NCI-H2029 (cell line): ENCODE measurements around the gene TMEM240.
A peak's percentile ranks its signal among the peaks of the same experiment; 100 is the strongest.
"Not testable (repeated sequence)": the region's sequence is repeated elsewhere in the genome, so short reads cannot be mapped to it uniquely, and the experiment has no call there.

ENCODE experiments used
- DNase-seq: peaks from one replicate; lab custom pipeline; 2025; lab: John Stamatoyannopoulos, UW

Gene TMEM240

DNA sequence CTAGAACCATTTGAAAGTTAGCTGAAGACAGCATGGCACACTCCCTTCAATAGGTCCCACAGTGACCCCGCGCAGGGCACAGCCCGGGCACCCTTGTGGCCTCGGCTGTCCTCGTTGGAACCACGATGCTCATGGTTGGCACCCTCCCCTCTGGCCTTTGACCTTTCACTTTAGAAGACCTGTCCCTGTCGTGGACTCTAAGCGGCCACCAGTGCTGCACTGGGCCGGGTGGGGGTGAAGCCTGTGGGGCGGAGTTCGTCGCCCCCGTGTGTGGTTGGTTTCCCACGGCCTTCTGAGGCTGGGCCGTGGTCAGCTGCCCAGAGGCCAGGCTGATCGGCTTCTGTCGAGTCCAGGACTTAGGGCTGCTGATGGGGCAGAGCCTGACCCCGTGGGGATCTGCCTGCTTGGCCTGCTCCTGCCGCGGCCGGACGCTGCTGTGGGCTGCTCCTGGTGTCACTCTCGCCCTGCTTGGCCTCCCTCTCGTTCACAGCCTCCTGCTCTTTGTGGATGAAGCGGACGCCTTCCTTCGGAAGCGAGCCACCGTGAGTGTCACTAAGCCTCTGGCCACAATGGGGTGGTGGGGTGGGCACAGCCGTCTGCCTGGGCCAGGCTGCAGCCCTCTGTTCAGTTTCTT, 15.6 kb downstream of the TMEM240 start:
- DNase-seq, result not testable (repeated sequence)

DNA sequence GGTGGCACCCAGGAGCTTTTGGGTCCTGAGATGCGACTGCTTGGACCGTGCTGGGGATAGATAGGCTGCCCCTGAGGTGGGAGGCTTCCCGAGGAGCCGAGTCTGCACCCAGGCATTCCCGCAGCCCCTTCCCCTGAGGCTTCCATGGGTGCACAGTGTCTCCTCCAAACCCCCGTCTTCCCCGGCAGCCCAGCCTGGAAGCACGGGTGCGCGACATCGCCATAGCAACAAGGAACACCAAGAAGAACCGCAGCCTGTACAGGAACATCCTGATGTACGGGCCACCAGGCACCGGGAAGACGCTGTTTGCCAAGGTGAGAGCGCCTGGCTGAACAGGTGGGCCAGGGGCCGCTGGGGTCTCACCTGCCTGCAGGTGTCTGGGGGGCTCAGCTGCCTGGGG, 16.8 kb downstream of the TMEM240 start:
- not testable (repeated sequence) for DNase-seq

DNA sequence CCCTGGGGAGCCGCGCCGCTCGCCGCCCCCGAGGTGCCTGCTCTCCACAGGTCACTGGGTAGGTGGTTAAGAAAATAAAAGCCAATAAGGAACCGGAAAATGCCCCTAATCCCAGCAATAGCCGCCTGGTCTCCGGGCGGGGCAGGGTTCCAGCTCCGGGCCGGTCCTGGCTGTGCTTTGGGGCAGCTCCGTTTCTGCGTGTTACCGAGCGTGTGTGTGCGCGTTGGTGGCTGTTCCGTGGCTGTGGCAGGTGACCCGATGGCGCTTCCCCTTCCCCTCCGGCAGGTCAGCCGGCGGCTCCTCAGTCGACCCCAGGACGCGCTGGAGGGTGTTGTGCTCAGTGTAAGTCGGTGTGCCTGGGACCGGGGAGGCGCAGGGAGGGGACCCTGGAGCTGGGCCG, 17.2 kb downstream of the TMEM240 start:
- DNase-seq, result not testable (repeated sequence)

DNA sequence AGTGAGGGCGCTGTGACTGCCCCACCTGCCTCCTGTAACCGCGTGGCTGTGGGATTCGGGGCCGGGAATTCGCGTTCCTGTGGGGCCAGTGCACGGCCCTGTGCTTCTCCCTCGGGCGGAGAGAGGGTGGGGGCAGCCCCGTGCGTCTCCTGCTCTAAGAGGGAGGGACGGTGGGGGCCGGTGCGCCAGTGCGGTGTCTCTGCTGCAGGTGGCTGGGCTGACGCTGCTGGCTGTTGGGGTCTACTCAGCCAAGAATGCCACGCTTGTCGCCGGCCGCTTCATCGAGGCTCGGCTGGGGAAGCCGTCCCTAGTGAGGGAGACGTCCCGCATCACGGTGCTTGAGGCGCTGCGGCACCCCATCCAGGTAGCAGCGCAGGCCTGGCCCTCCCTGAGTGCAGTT, 17.9 kb downstream of the TMEM240 start:
- not testable (repeated sequence) for DNase-seq

DNA sequence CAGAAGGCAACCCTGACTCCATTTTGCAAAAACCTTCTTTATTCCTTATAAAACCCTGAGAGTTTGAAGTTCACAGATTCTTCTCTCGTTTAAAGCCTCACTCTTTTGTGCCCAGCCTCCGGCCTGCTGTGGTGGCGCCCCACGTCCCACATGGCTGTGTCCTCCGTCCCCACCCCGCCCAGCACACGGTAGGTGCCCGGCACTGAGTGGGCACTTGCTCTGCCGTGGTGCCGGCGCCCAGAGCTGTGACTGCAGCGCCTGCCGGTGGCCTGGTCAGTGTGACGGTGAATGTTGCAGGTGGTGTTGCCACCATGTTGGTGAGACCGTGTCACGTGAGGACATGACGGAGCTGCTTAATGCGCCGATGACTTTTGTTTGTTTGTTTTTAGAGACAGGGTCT, 19.1 kb downstream of the TMEM240 start:
- DNase-seq, result no peak

DNA sequence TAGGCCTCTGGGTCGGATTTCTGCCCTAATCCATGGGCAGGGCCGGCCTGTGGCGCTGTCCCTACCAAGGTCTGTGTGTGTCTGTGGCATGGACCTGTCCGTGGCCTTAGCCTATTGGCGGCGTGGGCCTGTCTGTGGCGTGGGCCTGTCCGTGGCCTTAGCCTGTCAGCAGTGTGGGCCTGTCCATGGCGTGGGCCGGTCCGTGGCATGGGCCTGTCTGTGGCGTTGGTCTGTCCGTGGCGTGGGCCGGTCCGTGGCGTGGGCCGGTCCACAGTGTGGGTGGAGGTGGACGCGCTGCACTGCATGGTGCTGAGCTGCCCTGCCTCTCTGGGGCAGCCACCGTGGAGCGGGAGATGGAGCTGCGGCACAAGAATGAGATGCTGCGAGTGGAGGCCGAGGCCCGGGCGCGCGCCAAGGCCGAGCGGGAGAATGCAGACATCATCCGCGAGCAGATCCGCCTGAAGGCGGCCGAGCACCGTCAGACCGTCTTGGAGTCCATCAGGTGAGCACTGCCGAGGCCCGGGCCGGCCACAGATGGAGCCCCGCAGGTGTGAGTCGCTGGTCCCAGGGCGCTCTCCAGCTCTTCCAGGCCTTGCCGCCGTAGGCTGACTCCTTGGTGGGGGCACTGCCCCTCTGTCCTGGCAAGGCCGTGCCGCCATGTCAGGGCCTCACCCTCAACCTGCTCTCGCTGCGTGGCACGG, 20.5 kb downstream of the TMEM240 start:
- not testable (repeated sequence) for DNase-seq

DNA sequence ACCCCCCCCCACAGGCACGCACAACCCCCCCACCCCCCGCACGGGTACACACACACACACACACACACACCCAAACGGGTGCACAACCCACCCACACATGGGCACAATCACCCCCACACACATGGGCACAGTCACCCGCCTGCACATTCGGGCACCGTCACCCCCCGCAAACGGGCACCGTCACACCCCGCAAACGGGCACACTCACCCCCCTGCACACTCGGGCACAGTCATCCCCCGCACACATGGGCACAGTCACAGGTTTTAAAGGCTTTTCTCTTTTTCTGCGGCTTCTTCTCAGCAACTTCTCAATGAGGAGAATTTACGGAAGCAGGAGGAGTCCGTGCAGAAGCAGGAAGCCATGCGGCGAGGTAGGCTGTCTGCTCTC, 21.8 kb downstream of the TMEM240 start:
- not testable (repeated sequence) for DNase-seq

DNA sequence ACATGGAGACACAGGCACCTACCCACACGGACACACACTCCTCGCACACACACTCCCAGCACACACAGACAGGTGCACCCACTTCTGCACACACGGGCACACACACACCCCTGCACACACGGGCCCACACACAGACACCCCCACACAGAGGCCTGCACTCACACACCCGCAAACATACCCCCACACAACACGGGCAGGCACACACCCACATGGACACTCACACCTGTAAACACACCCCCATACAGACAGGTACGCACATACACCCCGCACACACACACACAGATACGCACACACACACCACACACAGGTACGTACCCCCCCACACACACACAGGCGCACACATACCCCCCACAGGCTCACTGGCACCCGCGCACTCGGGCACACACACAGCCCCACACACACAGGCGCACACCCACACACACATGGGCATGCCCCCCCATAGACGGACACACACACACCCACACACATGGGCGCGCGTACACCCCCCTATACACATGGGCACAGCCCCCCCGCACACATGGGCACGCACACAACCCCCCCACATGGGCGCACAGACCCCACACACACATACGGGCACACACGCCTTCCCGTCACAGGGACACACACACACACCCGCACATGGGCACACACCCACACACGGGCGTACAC, 22.3 kb downstream of the TMEM240 start:
- no peak for DNase-seq

DNA sequence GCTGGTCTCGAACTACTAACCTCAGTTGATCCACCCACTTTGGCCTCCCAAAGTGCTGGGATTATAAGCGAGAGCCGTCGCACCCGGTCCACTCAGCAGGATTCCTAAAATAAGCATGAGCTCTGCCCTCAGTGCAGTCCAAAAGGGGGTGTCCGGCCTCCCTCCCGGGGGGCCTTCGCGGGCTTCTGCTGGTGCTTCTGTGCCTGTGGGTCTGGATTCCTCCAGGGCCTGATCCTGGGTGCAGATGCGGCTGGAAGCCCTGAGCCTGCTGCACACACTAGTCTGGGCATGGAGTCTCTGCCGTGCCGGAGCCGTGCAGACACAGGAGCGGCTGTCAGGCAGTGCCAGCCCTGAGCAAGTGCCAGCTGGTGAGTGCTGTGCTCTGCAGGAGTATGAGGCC, 23.5 kb downstream of the TMEM240 start:
- DNase-seq, result not testable (repeated sequence)

DNA sequence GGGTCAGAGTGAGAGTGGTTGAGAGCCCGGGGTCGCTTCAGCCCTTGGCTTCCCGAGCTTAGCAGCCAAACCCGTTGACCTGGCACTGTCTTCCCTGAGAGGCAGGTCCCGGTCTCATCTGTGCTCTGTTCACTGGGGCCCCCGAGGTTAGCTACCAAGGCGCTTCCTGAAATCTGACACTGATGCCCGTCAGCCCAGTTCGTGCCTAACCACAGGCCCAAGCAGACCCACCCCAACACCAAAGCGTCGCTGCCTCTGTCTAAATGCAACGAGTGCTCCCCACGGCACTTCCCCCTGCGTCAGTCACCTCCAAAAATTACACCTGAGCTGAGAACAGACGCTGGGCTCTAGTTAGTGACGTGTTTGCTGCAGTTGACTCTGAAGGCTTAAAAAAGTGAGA, 26.0 kb downstream of the TMEM240 start:
- not testable (repeated sequence) for DNase-seq

DNA sequence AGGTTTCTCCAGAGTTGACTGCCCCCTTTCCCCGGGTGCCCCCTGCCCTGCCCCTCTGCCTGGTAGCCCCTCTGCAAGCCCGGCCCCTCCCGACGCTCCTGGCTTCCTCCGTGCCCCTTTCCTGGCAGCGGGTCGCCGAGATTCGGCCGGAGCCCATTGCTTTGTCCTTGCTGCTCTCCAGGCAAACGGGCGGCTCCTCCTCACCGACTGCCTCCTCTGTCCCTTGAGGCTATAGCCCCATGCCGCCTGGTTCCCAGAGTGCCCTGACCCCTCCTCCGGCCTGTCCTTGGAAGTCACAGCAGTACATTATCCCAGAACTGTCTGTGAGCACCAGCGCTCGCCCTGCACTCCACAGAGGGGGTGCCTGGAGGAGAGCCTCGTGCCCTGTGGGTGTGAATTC, 26.7 kb downstream of the TMEM240 start:
- not testable (repeated sequence) for DNase-seq

DNA sequence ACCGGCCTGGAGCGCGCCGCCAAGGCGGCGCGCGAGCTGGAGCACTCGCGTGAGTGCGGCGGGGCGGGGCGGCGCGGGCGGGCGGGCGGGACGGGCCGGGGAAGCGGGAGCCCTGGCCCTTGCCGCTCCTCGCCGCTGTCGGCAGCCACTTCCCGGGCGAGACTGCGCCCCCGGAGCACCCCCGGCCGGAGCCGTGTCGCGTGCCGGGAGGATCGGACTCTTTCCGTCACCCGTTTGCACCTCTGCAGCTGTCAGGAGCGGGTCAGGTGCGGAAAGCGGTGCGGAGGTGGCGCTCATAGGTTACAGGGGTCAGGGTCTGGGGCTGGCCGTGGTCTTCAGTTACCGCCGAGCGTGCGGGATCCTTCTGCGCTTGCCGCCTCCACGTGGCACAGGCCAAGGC, 28.0 kb downstream of the TMEM240 start:
- not testable (repeated sequence) for DNase-seq

DNA sequence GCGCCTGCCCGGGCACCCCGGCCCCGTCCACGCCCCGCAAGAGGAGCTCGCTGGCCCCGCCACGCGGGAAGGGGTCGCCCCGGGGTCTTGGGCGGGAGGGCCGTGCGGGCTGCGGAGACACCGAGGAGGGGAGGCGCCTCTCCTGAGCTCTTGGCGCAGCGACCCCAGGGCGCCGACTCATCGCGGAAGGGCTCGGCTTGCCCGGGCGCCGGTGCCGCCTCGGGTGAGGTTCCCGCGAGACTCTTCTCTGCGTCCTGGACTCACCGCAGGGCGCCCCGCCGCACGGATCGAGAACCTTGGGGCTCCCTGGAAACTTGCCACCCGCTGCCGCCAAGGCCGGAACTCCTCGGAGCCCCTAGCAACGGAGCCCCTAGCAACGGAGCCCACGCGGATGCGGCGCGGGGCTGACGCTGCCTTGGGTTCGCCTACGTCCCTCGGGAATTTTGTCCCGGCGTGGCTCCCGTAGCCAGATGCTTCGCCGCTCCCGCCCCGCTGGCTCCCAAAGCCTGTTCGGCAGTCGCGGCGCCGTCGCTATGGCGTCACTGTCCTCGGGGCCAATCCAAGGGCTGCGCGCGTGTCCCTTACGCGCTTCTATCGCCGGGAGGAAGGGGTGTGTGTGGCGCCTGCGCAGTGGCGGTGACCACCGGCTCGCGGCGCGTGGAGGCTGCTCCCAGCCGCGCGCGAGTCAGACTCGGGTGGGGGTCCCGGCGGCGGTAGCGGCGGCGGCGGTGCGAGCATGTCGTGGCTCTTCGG, 28.7 kb downstream of the TMEM240 start, which contains the start of gene ATAD3A:
Gene ATAD3A, plus strand, starts transcription at position 630 of the 753 bp plus-strand sequence. Its CDS starts 107 bp downstream, at position 737.
- DNase-seq, result peak; percentile 88

DNA sequence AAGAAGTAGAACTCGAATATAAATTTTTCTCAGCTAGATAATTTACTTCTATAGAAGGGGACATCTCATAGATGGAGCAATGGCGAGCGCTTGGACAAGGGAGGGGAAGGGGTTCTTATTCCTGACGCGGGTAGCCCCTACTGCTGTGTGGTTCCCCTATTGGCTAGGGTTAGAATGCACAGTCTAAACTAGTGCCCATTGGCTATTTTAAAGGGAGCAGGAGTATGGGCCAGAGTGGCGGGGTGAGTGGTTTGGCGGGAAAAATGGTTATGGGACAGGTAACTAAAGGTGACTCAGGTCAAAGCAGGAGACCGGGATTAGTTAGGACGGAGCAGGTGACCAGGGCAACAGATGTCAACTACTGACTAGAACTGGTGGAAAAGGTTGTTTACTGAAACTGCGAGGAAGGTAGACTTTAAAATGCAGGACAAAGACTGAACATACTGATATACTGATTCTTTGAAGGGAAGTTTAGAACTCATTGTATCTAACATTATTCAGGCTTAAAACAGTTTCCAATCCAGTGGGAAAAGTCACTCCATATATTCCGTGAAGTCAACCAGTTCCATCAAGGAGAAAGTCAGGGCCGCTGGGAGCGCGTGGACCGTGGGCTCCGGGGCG, 29.4 kb downstream of the TMEM240 start:
- DNase-seq, result peak; percentile 67

DNA sequence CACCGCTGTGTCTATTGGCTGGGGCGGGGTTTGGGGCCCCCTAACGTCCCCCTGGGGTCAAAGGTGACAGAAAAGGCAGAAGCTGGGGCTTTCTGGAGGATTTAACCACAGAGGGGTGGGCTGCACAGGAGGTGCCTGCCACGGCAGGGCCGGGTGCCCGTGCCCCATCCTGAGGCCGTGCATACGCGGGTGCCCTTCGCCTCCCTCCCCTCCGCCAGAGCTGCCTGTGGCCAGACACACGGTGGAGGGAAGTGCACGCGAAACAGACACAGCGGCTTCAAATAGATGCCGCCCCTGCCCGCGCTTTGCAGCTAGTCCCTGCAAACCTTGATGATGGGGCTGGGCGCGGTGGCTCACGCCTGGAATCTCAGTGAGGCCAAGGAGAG, 31.0 kb downstream of the TMEM240 start:
- not testable (repeated sequence) for DNase-seq

DNA sequence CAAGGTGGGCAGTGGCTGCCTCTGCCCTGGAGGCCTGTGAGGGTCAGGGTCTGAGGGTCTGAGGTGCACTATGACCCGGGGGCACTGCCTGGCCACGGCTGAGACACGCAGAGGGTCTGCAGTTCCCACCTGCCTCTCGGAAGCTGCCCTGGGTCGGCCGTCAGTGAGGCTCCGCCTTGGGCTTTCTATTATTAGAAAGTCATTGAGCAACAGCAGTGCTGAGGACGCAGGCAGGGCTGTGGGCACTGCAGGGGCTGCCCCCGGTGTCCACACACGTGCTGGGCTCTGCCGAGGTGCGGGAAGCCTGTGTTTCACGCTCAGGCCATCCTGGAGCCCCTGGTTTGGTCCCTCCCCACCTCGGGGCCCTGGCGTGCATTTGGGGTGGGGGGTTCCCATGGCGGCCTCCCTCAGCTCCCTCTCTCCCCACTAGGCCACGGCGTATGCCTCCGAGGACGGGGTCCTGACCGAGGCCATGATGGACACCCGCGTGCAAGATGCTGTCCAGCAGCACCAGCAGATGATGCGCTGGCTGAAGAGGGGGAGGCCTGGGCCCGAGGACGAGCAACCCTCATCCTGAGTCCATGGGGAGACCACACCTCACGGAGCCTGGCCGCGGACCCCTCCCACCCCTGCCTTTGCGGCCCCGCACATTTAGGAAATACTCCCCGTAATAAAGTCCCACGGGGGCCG, 31.5 kb downstream of the TMEM240 start:
- not testable (repeated sequence) for DNase-seq

DNA sequence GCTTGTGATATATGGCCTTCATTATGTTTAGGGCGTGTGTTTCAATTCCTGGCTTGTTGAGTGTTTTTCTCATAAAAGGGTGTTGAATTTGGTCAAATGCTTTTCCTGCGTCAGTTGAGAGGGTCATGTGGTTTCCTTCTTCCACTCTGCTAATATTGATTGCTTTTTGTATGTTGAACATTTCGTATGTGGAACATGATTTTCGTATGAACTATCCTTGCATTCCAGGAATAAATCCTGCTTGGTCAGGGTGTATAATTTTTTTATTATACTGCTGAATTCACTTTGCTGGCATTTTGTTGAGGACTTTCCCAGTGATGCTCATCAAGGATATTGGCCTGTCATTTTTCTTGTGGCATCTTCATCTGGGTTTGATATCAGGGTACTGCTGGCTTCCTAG, 33.1 kb downstream of the TMEM240 start:
- DNase-seq, result no peak

DNA sequence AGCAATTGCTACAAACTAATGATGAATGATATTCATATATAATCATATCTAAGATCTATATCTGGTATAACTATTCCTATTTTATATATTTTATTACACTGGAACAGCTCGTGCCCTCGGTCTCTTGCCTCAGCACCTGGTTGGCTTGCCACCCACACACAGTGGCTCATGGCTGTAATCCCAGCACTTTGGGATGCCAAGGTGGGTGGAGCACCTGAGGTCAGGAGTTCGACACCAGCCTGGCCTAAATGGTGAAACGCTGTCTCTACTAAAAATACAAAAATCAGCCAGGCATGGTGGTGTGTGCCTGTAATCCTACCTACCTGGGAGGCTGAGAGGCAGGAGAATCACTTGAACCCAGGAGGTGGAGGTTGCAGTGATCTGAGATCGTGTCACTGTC, 34.6 kb downstream of the TMEM240 start:
- not testable (repeated sequence) for DNase-seq

DNA sequence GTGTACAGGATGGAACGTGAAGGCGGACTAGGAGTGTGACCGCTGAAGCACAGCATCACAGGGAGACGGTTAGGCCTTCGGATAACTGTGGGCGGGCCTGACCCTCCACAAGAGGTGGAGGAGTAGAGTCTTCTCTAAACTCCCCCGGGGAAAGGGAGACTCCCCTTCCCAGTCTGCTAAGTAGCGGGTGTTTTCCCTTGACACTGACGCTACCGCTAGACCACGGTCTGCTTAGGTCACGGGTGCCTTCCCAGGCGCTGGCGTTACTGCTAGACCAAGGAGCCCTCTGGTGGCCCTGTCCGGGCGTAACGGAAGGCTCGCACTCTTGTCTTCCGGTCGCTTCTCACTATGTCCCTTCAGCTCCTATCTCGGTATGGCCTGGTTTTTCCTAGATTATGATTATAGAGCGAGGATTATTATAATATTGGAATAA, 35.0 kb downstream of the TMEM240 start:
- DNase-seq, result not testable (repeated sequence)

DNA sequence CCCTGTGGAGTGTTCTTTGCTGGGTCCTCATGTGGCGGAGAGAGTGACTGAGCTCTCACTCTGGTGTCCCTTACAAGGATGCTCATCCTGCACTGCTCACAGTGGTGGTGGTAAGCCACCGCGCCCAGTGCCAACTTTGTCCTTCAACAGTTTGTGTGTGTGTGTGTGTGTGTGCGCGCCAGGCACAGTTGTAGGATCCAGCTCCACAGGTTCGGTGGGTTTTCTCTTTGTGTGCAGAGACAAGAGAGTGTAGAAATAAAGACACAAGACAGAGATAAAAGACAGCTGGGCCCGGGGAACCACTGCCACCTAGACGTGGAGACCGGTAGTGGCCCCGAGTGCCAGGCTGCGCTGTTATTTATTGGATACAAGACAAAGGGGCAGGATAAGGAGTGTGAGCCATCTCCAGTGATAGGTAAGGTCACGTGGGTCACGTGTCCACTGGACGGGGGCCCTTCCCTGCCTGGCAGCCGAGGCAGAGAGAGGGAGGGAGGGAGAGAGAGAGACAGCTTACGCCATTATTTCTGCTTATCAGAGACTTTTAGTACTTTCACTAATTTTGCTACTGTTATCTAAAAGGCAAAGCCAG, 35.6 kb downstream of the TMEM240 start:
- DNase-seq, result peak; percentile 81

DNA sequence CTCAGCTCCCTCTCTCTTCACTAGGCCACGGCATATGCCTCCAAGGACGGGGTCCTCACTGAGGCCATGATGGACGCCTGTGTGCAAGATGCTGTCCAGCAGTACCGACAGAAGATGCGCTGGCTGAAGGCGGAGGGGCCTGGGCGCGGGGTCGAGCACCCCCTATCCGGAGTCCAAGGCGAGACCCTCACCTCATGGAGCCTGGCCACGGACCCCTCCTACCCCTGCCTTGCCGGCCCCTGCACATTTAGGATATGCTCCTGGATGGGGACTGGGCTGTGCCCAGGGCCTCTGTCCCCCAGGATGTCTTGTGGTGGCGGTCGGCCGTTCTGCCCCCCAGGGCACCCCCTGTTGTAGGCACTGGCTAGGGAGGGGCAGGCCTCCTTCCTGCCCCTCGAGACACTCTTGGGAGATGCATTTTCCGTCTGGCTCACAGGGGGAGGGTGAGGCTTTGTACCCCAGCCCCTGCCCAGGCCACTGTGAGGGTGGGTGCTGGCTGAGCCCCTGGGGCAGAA, 44.9 kb downstream of the TMEM240 start:
- not testable (repeated sequence) for DNase-seq
